GM21576 (cell line): Measurements from ENCODE around the gene PIP4K2C.
A peak's percentile ranks its signal among the peaks of the same experiment; 100 is the strongest.
"Not testable (repeated sequence)": the region's sequence is repeated elsewhere in the genome, so short reads cannot be mapped to it uniquely, and the experiment has no call there.

Experiments
- ATAC-seq: cut with Tn5 transposase; IDR thresholded peaks from one replicate; pipeline ENCODE4 v1.9.1; 2021; ENCODE audit warnings: mild to moderate bottlenecking, moderate library complexity; ENCODE audit not compliant: unreplicated experiment

The PIP4K2C gene

GRCh38 chr12:57609101-57609780, 18.2 kb downstream of the PIP4K2C start:
- ATAC-seq, result no peak

- no peak for ATAC-seq
Observed at GRCh38 chr12:57609781-57610553, 19.0 kb downstream of the PIP4K2C start.

- no peak for ATAC-seq
Observed at GRCh38 chr12:57610554-57611107, 19.6 kb downstream of the PIP4K2C start.

GRCh38 chr12:57611108-57611826, 20.3 kb downstream of the PIP4K2C start, which contains the start of gene ARHGEF25:
ARHGEF25 (plus strand) TSS chr12:57611435; CDS start chr12:57611895, 460 bp downstream.
- ATAC-seq, result no peak

- no peak for ATAC-seq
Observed at GRCh38 chr12:57611827-57612710, 21.1 kb downstream of the PIP4K2C start.

GRCh38 chr12:57612711-57613426, 21.9 kb downstream of the PIP4K2C start:
- no peak for ATAC-seq

GRCh38 chr12:57613427-57614109, 22.6 kb downstream of the PIP4K2C start:
- no peak for ATAC-seq

GRCh38 chr12:57614178-57614947, 23.4 kb downstream of the PIP4K2C start:
- peak; percentile 52 for ATAC-seq

- ATAC-seq, result no peak
Observed at GRCh38 chr12:57614948-57615500, 24.0 kb downstream of the PIP4K2C start.

GRCh38 chr12:57615637-57616036, 24.6 kb downstream of the PIP4K2C start:
- no peak for ATAC-seq

GRCh38 chr12:57616383-57617101, 25.6 kb downstream of the PIP4K2C start:
- ATAC-seq, result no peak

GRCh38 chr12:57617942-57618341, 26.9 kb downstream of the PIP4K2C start:
- no peak for ATAC-seq

GRCh38 chr12:57618431-57618830, 27.4 kb downstream of the PIP4K2C start:
- ATAC-seq, result not testable (repeated sequence)

GRCh38 chr12:57618966-57619433, 28.0 kb downstream of the PIP4K2C start:
- no peak for ATAC-seq

- ATAC-seq, result no peak
Observed at GRCh38 chr12:57619434-57620244, 28.6 kb downstream of the PIP4K2C start.

GRCh38 chr12:57620245-57620935, 29.4 kb downstream of the PIP4K2C start:
- ATAC-seq, result no peak
